Sigmoid colon (tissue), 7 donors: ENCODE data around the gene NT5C1B. TPM values are rescaled to one million over a fixed set of nuclear protein-coding genes. Genes with fewer than 3 reads are reported as not detected.

Source experiments
- DNase-seq: peaks from one replicate; pipeline ENCODE4 v3.0.0-alpha.2; 2019
- H3K27ac ChIP-seq, 4 donors: fragments of 200-600 bp; sonication (generic); one replicate each; pipeline ENCODE4 v1.5.1; 2016 to 2019; ENCODE audit warnings: mild to moderate bottlenecking in 1 of 4
- H3K27me3 ChIP-seq, 3 donors: fragments of 200-600 bp; sonication (generic); one replicate each; pipeline ENCODE4 v1.5.1; 2019; ENCODE audit warnings: mild to moderate bottlenecking in 1 of 3
- H3K36me3 ChIP-seq, 4 donors: fragments of 200-600 bp; sonication (generic); one replicate each; pipeline ENCODE4 v1.5.1; 2016 to 2019
- H3K4me1 ChIP-seq, 4 donors: fragments of 200-600 bp; sonication (generic); one replicate each; pipeline ENCODE4 v1.5.1; 2017 to 2019
- H3K4me3 ChIP-seq, 4 donors: fragments of 200-600 bp; sonication (generic); one replicate each; pipeline ENCODE4 v1.5.1; 2017 to 2019; ENCODE audit warnings: mild to moderate bottlenecking in 2 of 4, moderate library complexity in 1 of 4
- H3K9me3 ChIP-seq, 4 donors: fragments of 200-600 bp in 3 of 4; sonication (generic) in 3 of 4; one replicate each; pipeline versions ENCODE4 v1.5.1 to v1.6.1; 2013 to 2019
- CTCF ChIP-seq, 4 experiments: fragments of 450-650 bp in 3 of 4; fragments of 200-600 bp in 1 of 4; IDR thresholded peaks; one replicate each; pipeline ENCODE4 v1.5.1; 2016 to 2019; ENCODE audit warnings: antibody characterized with exemption in 4 of 4, mild to moderate bottlenecking in 3 of 4, moderate library complexity in 2 of 4
- EP300 ChIP-seq, 4 donors: sonication (generic); formaldehyde crosslinking; IDR thresholded peaks; one replicate each; pipeline ENCODE4 v1.6.1; 2017; ENCODE audit warnings: antibody characterized with exemption in 4 of 4
- POLR2A ChIP-seq, 2 donors: fragments of 450-650 bp; IDR thresholded peaks; one replicate each; pipeline ENCODE4 v1.6.1; 2016; ENCODE audit warnings: antibody characterized with exemption in 2 of 2, mild to moderate bottlenecking in 2 of 2, moderate library complexity in 2 of 2
- POLR2AphosphoS5 ChIP-seq, 4 donors: sonication (generic); formaldehyde crosslinking; IDR thresholded peaks; one replicate each; pipeline ENCODE4 v1.6.1; 2017; ENCODE audit warnings: antibody characterized with exemption in 4 of 4
- WGBS, 2 donors: extraction: QIAGEN DNeasy Blood & Tissue Kit; methylation state at CpG; one replicate each; pipeline ENCODE4 v1.1.7; 2013; 5-methylcytosine and 5-hydroxymethylcytosine counted together
- intact Hi-C: fragments of 100-400 bp; cut with DNase I; formaldehyde crosslinking; loops from one replicate; pipeline ENCODE4 v1.15.1; 2023
- polyA plus RNA-seq, 3 donors: library from polyadenylated mRNA; stranded (reverse); fragments of 200-250 nt; gene quantifications; one replicate each; pipeline ENCODE4 v1.2.3, GENCODE V29; 2013
- small RNA-seq, 3 donors: library from RNA; depleted of rRNA; stranded (forward); fragments of <200 nt; gene quantifications; one replicate each; pipeline ENCODE3, GENCODE V24; 2016
- total RNA-seq, 4 donors: library from RNA; depleted of rRNA; stranded (reverse); fragments of >200 nt; gene quantifications; one replicate each; pipeline ENCODE4 v1.1.0, GENCODE V29; 2016
- donor health status: healthy with polysubstance abuse.
- donor health status: Bipolar disorder and iron deficiency.
- donor health status: healthy.

The NT5C1B gene
- total and polyA plus RNA-seq, 7 donors, result not detected

- peak overlapping the region in 3 of 4 donors; percentile 73 to 78 (median 73) for H3K27ac ChIP-seq
- no peak for TF ChIP-seq POLR2A (IDR thresholded peaks at IDR 0.05)
- no peak for TF ChIP-seq EP300 (IDR thresholded peaks at IDR 0.05)
- no peak for TF ChIP-seq CTCF (IDR thresholded peaks at IDR 0.05)
- TF ChIP-seq POLR2AphosphoS5 (IDR thresholded peaks at IDR 0.05), result no peak
- no peak overlapping the region for H3K4me3 ChIP-seq
- no peak for DNase-seq
- WGBS, 2 donors, result 68 to 79% methylated on average over 11 of the region's 11 CpGs
- no peaks in the 10 kb centered on the region for H3K27me3 ChIP-seq
- intact Hi-C loops, result loop anchor here (5.0 kb wide), 1 partner anchor 74 kb away; no protein-coding TSS in a partner anchor
- no peaks in the 10 kb centered on the region for H3K9me3 ChIP-seq
- H3K4me1 ChIP-seq, result peaks cover 0 to 61% (median 52%) of the 10 kb centered on the region in 4 donors
- H3K36me3 ChIP-seq, result no peaks in the 10 kb centered on the region
Measured at GRCh38 chr2:18516112-18516511, 73.3 kb downstream of the NT5C1B start.

- Histone ChIP-seq H3K27me3 (no peaks in the 10 kb centered on the region), H3K4me3 (no peak overlapping the region), H3K36me3 (no peaks in the 10 kb centered on the region), H3K27ac (peak overlapping the region in 3 of 4 donors; percentile 73 to 78 (median 73)), H3K4me1 (peaks cover 0 to 49% (median 39%) of the 10 kb centered on the region in 4 donors), H3K9me3 (no peaks in the 10 kb centered on the region)
- TF ChIP-seq CTCF (IDR thresholded peaks at IDR 0.05) (no peak), POLR2AphosphoS5 (IDR thresholded peaks at IDR 0.05) (no peak), POLR2A (IDR thresholded peaks at IDR 0.05) (no peak), EP300 (IDR thresholded peaks at IDR 0.05) (no peak)
- DNase-seq, result no peak
- intact Hi-C loops, result loop anchor here (5.0 kb wide), 1 partner anchor 72 kb away; no protein-coding TSS in a partner anchor
- WGBS, 2 donors, result 72 to 73% methylated on average over 4 of the region's 4 CpGs
Measured at GRCh38 chr2:18514526-18515461, 74.6 kb downstream of the NT5C1B start.

Small RNA genes lying within 50 kb of the gene (small RNA-seq; reads per million reads assigned to genes)
- 0 reads per million in 3 donors for gene RNU6-1215P

Other genes with a start within 250 kb of the NT5C1B start
- 10 to 100 TPM; 37.5 to 45.7 (median 39.9) TPM for gene RDH14, start 28.9 kb downstream of the NT5C1B start, total RNA-seq
- 10 to 100 TPM; 15.3 to 17.9 (median 16.8) TPM for gene RDH14, start 28.9 kb downstream of the NT5C1B start, polyA plus RNA-seq